Stimulated activated CD4-positive, alpha-beta T cell treated with anti-CD3 and anti-CD28 coated beads, Interleukin-12 subunit alpha, Interleukin-12 subunit beta, amount 100 ng/mL, for 48 hours (primary cell): ENCODE results near the gene TMEM52.

ENCODE experiments used
- DNase-seq, 3 donors: peaks; one replicate each; pipeline ENCODE4 v3.0.0-alpha.2; 2020; ENCODE audit warnings: low read depth in 2 of 3, low spot score in 1 of 3

TMEM52 gene

DNA sequence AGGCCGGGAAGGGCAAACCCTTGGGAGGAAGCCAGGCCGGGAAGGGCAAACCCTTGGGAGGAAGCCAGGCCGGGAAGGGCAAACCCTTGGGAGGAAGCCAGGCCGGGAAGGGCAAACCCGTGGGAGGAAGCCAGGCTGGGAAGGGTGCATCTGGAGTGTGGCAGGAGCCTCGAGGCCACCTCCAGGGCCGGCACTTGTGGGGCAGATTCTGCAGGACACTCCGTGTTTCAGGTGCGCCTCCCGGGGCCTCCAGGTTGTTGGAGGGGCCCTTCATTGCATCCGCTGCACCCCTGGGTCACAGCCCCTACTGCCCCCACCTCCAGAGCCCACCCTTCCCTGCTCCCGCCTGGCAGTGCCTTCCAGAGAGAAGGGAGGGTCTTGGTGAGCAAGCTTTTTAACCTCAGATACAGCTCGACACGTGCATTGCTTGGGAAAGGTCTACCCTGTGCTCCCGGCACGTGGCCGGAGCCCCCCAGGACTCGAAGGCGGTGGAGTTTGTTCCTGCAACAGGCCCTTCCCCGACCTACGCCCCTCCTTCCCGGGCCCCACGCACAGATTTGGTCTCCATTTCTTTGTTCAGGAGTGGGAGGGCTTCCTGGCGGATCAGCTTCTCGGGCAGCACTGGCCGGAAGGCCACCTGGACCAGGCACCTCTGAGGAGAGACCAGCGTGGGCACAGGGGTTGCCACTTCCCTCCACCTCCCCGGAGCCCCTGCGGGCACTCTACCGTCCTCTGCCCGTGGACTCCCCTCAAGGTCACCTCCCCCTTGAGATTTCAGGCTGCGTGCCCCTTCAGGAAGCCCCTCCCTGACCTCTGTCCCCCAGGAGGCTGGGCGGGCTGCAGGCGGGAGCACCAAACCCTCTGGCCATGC, 9.4 kb upstream of the TMEM52 start:
- no peak for DNase-seq

DNA sequence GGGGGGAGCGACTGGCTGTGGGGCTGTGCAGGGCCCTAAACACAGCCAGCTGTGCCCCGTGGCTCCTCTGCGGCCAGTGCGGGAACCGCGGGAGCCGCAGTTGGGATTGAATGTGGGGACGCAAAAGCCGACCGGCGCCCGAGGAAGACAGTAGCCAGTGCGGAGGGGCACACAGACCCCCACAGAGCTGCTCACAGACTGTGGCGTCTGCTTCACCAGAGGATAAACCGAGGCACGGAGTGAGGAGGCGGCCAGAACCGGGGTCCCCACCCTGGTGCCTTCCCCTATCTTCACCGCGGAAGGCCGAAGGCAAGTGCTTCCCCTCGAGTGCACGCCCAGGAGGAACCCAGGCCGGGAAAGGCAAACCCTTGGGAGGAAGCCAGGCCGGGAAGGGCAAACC, 8.7 kb upstream of the TMEM52 start:
- no peak for DNase-seq

DNA sequence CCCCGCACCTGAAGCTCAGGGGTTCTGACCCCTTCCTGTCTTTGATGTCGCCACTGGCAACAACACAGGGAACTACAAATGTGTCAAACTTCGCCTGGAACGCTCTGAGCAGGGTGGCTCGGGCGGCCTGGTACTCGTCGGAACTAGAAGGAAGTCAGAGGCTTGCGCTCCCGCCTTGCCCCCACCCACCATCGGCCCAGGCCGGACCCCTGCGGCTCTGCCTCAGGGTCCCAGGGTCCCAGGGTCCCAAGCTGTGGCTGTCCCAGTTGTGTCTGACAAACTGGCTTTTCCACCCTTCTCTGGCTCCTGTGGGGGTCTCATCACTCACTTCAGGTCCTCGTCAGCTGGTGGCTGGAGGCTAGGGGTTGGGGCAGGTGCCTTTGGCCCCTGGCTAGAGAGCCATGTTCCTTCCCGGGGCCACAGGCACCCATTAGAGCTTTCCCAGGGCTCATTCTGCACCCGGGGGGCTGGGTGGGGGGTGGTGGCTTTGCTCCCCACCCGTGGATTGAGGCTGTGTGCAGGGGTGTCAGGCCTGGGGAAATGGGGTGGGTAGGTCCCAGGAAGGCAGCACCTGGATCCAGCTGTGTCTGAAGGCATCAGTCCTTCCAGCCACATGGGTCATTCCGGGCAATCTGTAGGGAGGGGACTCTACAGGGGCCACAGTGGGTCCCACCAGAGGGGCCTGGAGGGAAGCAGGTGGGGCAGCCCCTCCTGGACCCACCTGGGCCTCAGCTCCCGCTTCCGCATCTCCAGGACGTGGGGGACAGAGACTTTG, 8.0 kb upstream of the TMEM52 start:
- no peak for DNase-seq

DNA sequence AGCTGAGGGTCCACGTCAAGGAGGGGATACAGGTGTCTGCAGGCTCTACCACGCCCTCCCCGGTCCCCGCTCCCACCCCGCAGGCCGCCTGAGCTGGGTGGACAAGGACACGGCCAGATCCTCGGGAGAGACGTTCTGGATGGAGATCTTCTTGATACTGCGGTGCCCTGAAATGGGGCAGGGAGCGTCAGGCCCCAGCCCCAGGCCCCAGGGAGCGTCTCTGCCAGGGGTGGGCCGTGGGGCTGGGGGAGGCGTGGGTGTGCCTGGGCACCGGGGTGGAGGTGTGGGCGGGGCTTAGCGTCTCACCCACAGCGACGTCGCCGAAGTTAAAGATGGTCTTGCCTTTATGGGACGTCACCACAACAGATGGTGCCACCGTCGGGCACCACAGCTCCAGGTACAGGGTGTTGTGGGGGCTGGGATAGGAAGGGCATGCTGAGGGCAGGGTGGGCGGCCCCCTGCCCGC, 7.3 kb upstream of the TMEM52 start:
- no peak for DNase-seq

DNA sequence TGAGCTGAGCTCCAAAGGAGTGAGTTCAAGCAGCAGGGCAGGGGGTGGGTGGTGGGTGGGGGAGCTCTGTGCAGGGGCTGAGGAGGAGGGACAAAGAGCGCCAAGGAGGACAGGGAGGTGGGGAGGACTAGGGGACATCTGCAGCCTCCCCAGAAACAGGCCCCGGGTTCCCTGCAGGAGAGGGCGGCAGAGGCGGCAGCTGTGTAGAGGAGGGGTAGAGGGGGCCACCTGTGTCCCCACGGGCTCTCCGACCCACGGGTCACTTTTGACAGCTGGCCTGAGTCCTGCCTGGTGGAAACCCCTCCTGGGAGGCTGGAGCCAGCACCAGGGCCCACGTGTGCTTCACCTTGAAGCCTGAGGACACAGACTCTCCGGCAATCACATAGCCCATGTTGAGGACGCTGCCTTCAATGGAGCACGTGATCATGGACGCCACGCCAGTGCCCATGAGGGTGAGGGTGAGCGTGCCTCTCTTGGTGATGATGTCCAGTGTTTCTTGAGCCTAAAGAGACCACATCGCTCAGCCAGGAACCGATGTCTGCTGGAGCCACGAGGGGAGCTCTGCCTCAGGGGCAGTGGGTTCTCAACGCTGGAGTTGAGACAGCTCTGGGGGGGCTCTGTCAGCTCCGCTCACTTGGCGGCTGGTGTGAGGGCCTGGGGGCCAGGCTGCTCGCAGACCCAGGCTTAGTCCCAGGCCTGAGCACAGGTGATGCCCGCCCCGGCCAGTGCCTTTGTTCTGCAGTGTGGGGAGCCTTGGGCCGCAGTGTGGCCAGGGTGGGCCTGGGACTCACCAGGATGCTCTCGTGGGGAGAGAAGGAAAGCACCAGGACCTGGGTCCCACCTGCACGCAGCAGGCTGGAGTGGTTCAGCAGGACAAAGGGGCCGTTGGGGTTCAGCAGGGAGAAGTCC, 6.6 kb upstream of the TMEM52 start:
- no peak for DNase-seq

DNA sequence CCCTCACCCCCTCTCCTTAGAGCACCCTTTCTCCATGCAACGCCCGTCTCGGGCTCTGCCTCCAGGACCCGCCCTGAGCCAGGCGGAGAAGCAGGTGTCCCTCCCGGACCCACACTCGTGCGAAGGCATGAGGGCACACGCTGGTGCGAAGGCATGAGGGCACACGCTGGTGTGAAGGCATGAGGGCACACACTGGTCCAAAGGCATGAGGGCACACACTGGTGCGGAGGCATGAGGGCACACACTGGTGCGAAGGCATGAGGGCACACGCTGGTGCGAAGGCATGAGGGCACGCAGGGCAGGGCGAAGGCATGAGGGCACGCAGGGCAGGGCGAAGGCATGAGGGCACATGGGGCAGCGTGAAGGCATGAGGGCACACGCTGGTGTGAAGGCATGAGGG, 5.8 kb upstream of the TMEM52 start:
- DNase-seq = no peak

DNA sequence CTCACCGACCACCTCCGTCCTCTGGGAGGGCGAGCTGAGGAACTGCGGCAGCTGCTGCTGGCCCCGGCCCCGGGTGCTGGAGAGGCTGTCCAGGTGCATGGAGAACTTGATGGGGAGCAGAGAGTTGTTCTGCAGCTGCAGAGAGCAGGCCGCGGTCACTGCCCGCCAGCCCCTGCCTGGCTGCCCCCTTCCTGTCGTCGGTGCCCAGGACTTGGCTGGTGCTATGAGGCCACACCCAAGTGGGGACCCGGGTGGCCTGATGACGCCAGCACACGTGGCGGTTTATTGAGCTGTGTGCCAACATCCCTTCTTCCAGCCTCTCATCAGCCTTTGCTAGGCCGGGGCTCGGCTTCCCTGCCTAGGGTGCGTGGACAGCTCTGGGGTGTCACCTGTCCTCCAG, 5.3 kb upstream of the TMEM52 start:
- no peak for DNase-seq

DNA sequence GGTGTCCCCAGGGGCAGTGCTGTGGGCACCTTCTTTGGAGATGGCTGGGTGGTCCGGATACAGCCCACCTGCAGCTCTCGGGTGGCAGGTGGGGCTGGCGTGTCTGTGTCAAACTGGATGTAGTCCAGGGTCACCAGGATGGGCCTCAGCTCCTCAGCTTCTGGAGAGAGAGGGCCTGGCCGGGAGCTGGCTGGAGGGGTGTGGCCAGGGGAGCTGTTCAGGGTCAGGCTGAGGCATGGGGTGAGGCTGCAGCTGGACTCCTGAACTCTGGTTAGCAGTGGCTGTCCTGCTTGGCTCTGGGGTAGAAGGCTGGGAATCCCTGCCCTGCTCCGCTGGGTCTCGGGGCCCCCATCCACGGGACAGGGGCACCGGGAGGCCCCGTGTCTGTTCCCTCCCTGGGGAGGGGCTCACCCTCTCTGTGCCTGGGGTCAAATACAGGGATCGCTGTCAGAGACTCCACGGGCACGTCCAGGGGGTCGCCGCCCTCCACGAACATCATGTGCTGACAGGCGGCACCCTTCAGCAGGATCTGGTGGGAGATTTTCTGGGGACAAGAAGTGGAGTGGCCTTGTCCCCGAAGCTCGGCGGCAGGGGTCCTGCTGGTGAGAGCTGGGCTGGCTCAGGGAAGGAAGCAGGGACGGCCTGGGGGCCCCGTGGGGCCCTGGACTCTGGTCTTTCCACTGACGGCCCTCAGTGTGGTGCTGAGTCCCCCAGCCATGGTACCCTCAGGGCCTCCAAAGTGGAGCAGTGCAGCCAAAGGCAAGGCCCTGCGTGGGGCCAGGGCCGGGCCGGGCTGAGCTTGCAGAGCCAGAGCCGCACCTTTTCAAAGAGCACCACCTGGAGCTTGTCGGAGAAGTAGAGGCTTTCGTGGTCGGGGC, 4.1 kb upstream of the TMEM52 start:
- no peak for DNase-seq

DNA sequence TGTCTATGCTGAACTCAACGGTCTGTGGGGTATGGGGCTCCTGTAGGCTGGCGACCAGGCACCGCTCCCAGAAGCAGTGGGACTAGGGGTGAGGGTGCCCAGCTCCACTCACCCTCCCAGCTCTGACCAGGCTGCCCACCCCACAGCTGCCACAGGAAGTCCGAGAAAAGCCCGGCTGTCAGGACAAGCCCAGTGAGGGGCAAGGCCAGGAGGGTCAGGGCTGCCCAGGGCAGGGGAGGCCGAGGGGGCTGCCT, 3.5 kb upstream of the TMEM52 start:
- no peak for DNase-seq

DNA sequence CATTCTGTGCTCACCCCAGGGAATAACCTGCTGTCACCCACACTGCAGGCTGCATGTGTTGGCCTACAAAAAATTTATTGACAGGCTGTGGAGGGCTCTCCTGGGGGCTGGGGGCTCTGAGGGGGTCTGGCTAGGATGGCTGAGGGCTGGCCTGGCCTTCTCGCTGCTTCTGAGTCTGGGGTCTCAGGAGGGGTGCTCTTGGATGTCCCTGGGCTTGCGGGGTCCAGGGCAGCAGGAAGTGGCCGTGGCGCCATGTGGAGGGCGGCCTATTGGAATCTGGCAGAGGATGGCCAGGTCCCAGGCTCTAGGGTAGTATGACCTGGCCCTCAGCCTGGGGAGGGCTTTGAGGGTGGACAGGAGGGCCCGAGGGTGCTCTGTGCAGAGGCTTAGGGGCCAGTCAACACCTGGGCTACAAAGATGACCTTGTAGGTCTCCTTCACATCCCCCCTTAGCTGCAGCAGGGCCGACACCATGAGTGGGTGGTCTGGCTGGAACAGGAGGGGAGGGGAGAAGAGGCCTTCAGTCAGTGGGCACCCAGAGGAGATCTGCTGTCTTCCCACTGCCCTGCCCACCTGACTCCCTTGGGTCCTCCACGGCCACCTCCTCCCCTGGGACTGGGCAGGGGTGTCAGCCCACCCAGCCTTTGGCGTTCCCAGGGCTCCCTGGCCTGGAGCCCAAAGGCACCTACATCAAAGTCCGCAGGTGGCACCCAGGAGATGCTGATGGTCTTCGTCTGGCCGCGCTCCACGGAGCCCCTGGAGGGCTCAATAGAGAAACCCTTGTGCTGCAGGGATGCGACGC, 3.0 kb upstream of the TMEM52 start:
- DNase-seq = no peak

DNA sequence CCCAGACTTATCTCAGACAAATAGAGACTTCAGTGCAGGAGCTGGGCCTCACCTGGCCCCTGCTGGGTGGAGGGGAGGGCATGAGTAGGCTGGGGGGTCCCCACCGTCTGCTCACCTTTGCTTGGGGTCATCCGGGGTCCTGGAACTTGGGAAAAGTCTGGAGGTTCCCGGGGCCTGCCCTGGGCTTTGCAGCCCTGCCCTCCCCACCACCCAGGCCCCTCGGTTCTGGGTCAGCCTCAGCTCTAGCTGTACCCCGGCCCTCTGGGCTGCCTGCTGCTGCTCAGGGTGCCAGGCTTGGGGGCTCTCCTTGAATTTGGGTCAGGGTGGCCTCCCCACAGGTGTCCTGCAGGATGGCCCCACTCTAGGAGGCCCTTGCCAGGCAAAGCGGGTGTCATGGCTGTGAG, 2.4 kb upstream of the TMEM52 start:
- no peak for DNase-seq

DNA sequence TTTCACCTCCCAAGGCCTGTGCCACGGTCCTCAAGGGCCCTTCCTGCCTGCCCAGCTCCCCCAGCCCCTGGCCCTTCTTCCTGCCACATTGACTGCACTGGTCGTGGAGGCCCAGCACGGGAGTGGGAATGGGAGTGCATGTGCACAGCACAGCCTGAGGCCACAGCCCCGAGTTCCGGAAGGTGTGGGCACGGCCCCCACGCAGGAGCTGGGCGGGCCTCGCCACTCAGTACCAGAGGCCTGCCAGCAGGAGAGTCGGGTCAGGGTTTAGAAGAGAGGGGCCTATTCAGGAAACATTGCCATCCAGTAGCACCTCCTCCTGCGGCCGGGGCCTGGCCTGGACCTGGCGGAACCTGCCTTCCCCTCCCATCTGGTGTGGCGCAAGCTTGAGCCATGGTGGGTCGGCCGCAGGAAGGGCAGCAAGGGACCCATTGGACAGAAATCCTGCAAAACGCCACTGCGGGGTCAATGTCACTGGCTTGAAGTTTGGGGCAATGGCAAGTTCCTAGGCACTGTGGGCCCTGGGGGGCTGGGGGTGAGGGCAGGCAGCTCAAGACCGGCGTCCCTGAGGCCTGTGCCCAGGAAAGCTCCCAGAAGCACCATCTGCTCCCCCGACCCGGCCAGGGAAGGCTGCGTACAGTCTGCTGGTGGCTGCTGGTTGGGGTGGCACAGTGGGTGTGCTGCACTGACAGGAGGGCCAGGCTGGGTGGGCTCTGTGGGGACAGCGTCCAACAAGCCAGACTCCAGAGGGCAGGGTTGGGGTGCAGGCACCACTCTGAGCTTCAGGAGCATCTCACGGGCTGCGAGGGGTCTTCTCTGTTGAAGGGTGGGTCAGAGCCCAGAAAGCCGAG, 1.8 kb upstream of the TMEM52 start:
- no peak for DNase-seq

DNA sequence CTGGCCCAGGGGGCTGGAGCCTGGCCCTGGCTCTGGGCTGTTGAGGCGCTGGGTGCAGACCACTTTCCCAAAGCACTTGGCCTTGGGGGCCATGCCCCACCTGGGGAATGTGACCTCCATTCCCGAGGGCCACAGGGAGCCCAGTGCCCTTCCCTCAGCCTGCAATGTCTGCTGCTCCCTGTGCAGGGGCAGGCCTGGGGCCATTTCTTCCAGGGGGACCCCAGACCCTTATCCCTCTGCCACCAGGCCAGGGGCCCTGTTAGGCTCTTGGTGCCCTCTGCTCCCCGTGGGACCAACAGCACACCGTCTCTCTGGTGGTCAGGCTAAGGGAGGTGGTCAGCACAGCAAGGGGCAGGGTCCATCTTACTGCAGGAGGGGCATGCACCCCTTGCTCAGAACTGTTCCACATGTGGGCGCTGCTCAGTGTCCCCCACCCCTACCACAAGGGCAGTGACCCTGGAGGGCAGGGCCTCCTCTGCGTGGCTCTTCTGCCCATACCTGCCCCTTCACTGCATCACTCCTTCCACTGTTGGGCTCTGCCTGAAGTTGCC, 1.1 kb upstream of the TMEM52 start:
- DNase-seq = no peak

DNA sequence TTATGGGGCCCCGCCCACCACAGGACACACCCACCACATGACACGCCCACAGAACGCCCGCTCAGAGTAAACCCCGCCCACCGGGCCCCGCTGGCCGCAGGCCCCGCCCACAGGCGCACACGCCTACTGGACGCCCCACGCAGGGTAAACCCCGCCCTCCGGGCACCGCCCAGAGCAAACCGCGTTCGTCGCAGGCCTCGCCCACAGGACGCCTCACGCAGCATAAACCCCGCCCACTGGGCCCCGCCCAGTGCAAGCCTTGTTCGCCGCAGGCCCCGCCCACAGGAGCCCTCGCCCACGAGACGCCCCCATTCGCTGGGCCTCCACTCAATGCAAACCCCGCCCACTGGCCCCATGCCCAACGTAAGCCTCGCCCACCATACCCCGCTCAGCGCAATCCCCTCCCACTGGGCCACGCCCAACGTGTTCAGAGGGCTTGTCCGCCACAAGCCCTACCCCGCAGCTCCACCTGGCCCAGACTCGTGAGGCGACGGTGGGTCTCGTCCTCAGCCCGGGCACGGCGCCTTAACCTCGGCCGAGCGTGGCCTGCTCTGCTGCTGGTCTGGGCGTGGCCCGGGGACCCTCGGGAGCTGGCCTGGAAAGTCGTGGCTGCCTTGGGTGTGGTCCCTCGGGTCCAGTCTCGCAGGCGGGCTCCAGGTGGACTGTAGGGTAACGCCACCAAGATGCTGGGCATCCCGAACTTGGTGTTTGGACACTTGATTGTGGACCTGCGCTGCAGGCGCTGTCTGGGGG, 401 bp upstream of the TMEM52 start:
- DNase-seq = peak; percentile 97 to 98 (median 97)

DNA sequence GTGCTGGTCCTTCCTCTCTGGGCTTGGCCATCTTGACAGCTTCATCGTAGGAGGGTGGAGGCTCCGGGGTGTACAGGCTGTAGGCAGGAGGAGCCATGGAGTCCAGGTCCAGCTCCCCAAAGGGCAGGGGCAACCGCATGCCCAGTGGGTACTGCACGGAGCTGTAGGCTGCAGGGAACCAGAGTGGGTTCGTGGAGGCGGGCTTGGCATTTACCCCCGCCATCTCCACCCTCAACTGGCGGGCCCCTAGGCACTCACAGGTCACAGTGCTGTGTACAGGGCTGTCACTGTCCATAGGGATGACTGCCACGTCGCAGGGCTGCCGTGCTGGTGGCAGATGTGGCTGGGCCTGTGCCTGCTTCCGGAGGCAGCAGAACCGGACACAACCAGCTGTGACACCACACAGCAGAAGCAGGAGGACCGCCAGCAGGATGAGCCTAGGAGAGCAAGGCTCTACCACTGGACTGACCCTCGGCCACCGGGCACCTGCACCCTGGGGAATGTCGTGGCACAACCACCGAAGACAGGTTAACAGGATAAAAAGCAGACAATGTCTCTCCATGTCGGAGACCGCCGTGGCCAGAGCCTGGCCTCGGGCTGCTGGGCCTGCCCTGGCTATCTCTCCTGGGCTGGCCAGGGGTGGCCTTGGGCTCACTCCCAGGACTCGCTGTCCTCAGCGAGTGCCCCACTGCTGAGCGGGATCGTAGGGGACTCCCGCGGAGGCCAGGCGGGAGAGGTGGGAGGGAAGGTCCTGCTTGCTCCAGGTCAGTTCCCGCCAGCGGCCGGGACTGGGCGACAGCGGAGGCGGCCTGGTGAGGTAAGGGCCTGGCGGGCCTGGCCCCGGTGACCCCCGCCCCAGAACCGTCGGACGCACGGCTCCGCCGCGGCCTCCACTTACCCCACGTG, 831 bp downstream of the TMEM52 start:
- DNase-seq = no peak

DNA sequence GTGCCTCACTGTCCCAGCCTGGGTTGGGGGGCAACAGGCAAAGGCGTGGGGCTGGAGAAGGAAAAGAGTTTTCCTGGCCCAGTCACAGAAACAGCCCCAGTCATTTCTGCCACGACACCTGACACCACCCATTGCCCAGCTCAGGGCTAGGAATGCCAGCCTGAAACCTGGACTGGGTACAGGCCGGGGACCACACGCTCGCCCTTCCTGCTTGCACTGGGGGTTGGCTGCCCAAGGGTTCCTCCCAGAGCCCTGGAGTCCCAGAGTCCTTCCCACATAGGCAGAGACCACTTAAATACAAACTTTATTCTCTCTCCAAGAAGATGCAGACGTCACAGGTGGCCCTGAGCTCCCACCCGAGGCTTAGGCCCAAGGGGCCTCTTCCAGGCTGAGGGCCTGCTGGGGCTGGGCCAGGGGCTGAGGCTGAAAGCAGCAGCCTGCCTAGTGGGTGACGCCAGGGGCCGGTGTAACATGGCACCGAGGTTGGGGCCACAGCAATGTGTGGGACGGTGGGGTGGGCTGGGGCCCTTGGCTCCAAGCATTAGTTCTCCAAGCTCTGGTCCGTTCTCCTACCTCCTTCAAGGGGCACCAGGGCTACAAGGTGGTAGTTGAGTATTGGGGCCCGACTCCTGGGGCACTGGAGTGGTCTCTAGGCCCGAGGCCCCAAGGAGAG, 1.6 kb downstream of the TMEM52 start:
- no peak for DNase-seq
